Cardiac atrium fibroblast (primary cell): Measurements from ENCODE around the gene MAP1LC3A. TPM values are rescaled to one million over a fixed set of nuclear protein-coding genes. Genes with fewer than 3 reads are reported as not detected.

Source experiments
- total RNA-seq: library from RNA; depleted of rRNA; stranded (reverse); fragments of >200 nt; gene quantifications from 2 replicates; pipeline ENCODE4 v1.2.3, GENCODE V29; 2015

Gene MAP1LC3A
- 56.1 and 94.8 TPM in 2 replicates for total RNA-seq

GRCh38 chr20:34558320-34559218, at the start of gene MAP1LC3A:
Gene MAP1LC3A, plus strand, starts transcription at chr20:34558718. Its CDS starts 151 bp downstream, at chr20:34558869.

GRCh38 chr20:34516247-34517113, 42.0 kb upstream of the MAP1LC3A start, which contains the start of gene DYNLRB1:
Gene DYNLRB1, plus strand, starts transcription at chr20:34516422. Its CDS starts 37 bp downstream, at chr20:34516459.

Other genes starting within 250 kb of the MAP1LC3A start
- 39.0 and 41.5 TPM in 2 replicates for gene ITCH, start 195.4 kb upstream of the MAP1LC3A start, total RNA-seq
- gene DYNLRB1, start 42.3 kb upstream of the MAP1LC3A start, total RNA-seq: 121 and 168 TPM in 2 replicates
- 16.2 and 20.9 TPM in 2 replicates for gene PIGU, start 118.4 kb downstream of the MAP1LC3A start, total RNA-seq
- gene TP53INP2, start 145.6 kb downstream of the MAP1LC3A start, total RNA-seq: 5.8 and 10.4 TPM in 2 replicates